Breast epithelium (tissue), 3 donors: ENCODE measurements around the gene ARHGAP10.

Experiments used
- CTCF ChIP-seq, 3 donors: fragments of 450-650 bp; IDR thresholded peaks; one replicate each; pipeline ENCODE4 v1.5.1; 2016 to 2017; ENCODE audit warnings: antibody characterized with exemption in 3 of 3, mild to moderate bottlenecking in 3 of 3, moderate library complexity in 3 of 3
- POLR2AphosphoS5 ChIP-seq, 3 donors: sonication (generic); formaldehyde crosslinking; IDR thresholded peaks; one replicate each; pipeline ENCODE4 v1.6.1; 2017; ENCODE audit warnings: antibody characterized with exemption in 3 of 3

- no peak for TF ChIP-seq POLR2AphosphoS5 (IDR thresholded peaks at IDR 0.05)
- TF ChIP-seq CTCF (IDR thresholded peaks at IDR 0.05) = no peak
These were observed 116.1 kb downstream of the ARHGAP10 start for GRCh38 chr4:147847751-147848590.
